IMR-90 (cell line): ENCODE data around the gene OTOGL. TPM values are rescaled to one million over a fixed set of nuclear protein-coding genes. Genes with fewer than 3 reads are reported as not detected.

Source experiments
- ATAC-seq: fragments of 200-7000 bp; cut with Tn5 transposase; 2 replicates; pipeline ENCODE4 v1.9.1; 2020; ENCODE audit warnings: low read depth, mild to moderate bottlenecking, moderate library complexity
- BruUV-seq: library from RNA; stranded (reverse); fragments of 400-500 nt; replicated peaks from 2 replicates; lab custom pipeline; 2021; lab: Mats Ljungman, UMichigan
- CTCF ChIA-PET: fragments of 300-600 bp; formaldehyde crosslinking; extraction: SDS; loops from one replicate; lab custom pipeline; 2021; ENCODE audit warnings: antibody characterized with exemption; lab: Yijun Ruan, JAX
- POLR2A ChIA-PET: fragments of 300-600 bp; sonication (Branson Sonifier 250); formaldehyde crosslinking; loops from one replicate; lab custom pipeline; 2022; ENCODE audit warnings: antibody characterized with exemption; ENCODE audit not compliant: unreplicated experiment; lab: Charles Lee
- DNase-seq: peaks from one replicate; pipeline ENCODE4 v3.0.0; 2013
- H2AFZ ChIP-seq: replicated peaks from 2 replicates; pipeline ENCODE3; 2013; ENCODE audit warnings: low read length, mild to moderate bottlenecking; ENCODE audit not compliant: poor library complexity
- H2AK5ac ChIP-seq: 2 replicates; pipeline ENCODE4 v1.6.1; 2013; ENCODE audit warnings: low read depth, low read length, inconsistent platforms
- H2AK9ac ChIP-seq: replicated peaks from 2 replicates; pipeline ENCODE3; 2013; ENCODE audit warnings: mild to moderate bottlenecking, low read depth, low read length, moderate library complexity; ENCODE audit not compliant: poor library complexity
- H2BK120ac ChIP-seq: 2 replicates; pipeline ENCODE4 v1.6.1; 2013; ENCODE audit warnings: low read depth, low read length, inconsistent platforms
- H2BK15ac ChIP-seq: 3 replicates; pipeline ENCODE4 v1.6.1; 2013; ENCODE audit warnings: low read depth, low read length, inconsistent platforms
- H2BK20ac ChIP-seq: 2 replicates; pipeline ENCODE4 v1.6.1; 2013; ENCODE audit warnings: low read depth, mild to moderate bottlenecking, inconsistent platforms, low read length, moderate library complexity
- H2BK5ac ChIP-seq: 2 replicates; pipeline ENCODE4 v1.6.1; 2013; ENCODE audit warnings: mild to moderate bottlenecking, low read depth, low read length, inconsistent platforms; ENCODE audit not compliant: poor library complexity, severe bottlenecking
- H3K14ac ChIP-seq: replicated peaks from 2 replicates; pipeline ENCODE4 v1.6.1; 2013; ENCODE audit warnings: low read depth, low read length, inconsistent platforms
- H3K18ac ChIP-seq: 2 replicates; pipeline ENCODE4 v1.6.1; 2013; ENCODE audit warnings: low read depth, low read length, control low read depth
- H3K23ac ChIP-seq: 2 replicates; pipeline ENCODE4 v1.6.1; 2013; ENCODE audit warnings: low read depth, low read length, inconsistent platforms
- H3K27ac ChIP-seq: 2 replicates; pipeline ENCODE4 v1.5.1; 2013; ENCODE audit warnings: mild to moderate bottlenecking, control low read depth, low read length; ENCODE audit not compliant: insufficient read depth
- H3K27me3 ChIP-seq: 2 replicates; pipeline ENCODE4 v1.6.1; 2013; ENCODE audit warnings: low read length; ENCODE audit not compliant: control insufficient read depth, insufficient read depth
- H3K36me3 ChIP-seq: 2 replicates; pipeline ENCODE4 v1.6.1; 2013; ENCODE audit warnings: low read length, mixed read lengths; ENCODE audit not compliant: control insufficient read depth, insufficient read depth
- H3K4ac ChIP-seq: 2 replicates; pipeline ENCODE4 v1.6.1; 2013; ENCODE audit warnings: low read depth, low read length, inconsistent platforms
- H3K4me1 ChIP-seq: 2 replicates; pipeline ENCODE4 v1.6.1; 2013; ENCODE audit warnings: low read length, mixed read lengths; ENCODE audit not compliant: control insufficient read depth, insufficient read depth
- H3K4me2 ChIP-seq: 2 replicates; pipeline ENCODE4 v1.6.1; 2013; ENCODE audit warnings: low read depth, mild to moderate bottlenecking, control low read depth, low read length, moderate library complexity
- H3K4me3 ChIP-seq: 2 replicates; pipeline ENCODE4 v1.5.1; 2013; ENCODE audit warnings: low read depth, mild to moderate bottlenecking, control low read depth, low read length, moderate library complexity; ENCODE audit not compliant: insufficient read depth
- H3K56ac ChIP-seq: 2 replicates; pipeline ENCODE4 v1.6.1; 2013; ENCODE audit warnings: low read length, inconsistent platforms; ENCODE audit not compliant: insufficient read depth; ENCODE audit errors: extremely low read depth
- H3K79me1 ChIP-seq, 2 experiments: 2 replicates each; pipeline ENCODE4 v1.6.1; 2013; ENCODE audit warnings: low read length in 2 of 2, inconsistent platforms in 1 of 2, low read depth in 1 of 2
- H3K9ac ChIP-seq: 2 replicates; pipeline ENCODE4 v1.6.1; 2013; ENCODE audit warnings: low read depth, low read length, control low read depth
- H3K9me1 ChIP-seq: 2 replicates; pipeline ENCODE4 v1.6.1; 2013; ENCODE audit warnings: low read length, inconsistent platforms; ENCODE audit not compliant: insufficient read depth
- H3K9me3 ChIP-seq: 2 replicates; pipeline ENCODE4 v1.6.1; 2013; ENCODE audit warnings: low read length; ENCODE audit not compliant: control insufficient read depth, insufficient read depth
- H4K20me1 ChIP-seq: 2 replicates; pipeline ENCODE4 v1.6.1; 2013; ENCODE audit warnings: low read length, inconsistent platforms; ENCODE audit not compliant: insufficient read depth
- H4K5ac ChIP-seq: 2 replicates; pipeline ENCODE4 v1.6.1; 2013; ENCODE audit warnings: mild to moderate bottlenecking, low read depth, low read length, control low read depth
- H4K8ac ChIP-seq, 2 experiments: 2 replicates each; pipeline ENCODE4 v1.6.1; 2013; ENCODE audit warnings: low read depth in 2 of 2, low read length in 2 of 2, control low read depth in 1 of 2, inconsistent platforms in 1 of 2
- H4K91ac ChIP-seq: 2 replicates; pipeline ENCODE4 v1.6.1; 2013; ENCODE audit warnings: low read depth, low read length, inconsistent platforms; ENCODE audit not compliant: insufficient read depth
- BHLHE40 ChIP-seq: fragments of 150-350 bp; IDR thresholded peaks from 2 replicates; pipeline ENCODE4 v1.6.1; 2016; ENCODE audit warnings: mild to moderate bottlenecking, low read depth, low read length
- CEBPB ChIP-seq: IDR thresholded peaks from 2 replicates; pipeline ENCODE4 v1.6.1; 2012; ENCODE audit warnings: low read depth, low read length, improper control_type of control experiment
- CHD1 ChIP-seq: IDR thresholded peaks from 2 replicates; pipeline ENCODE4 v1.6.1; 2012; ENCODE audit warnings: low read depth, low read length, improper control_type of control experiment
- FOS ChIP-seq: fragments of 150-350 bp; IDR thresholded peaks from 2 replicates; pipeline ENCODE4 v1.6.1; 2016; ENCODE audit warnings: low read depth, low read length
- MAFK ChIP-seq: IDR thresholded peaks from 2 replicates; pipeline ENCODE4 v1.6.1; 2012; ENCODE audit warnings: low read depth, low read length, improper control_type of control experiment
- MXI1 ChIP-seq: IDR thresholded peaks from 2 replicates; pipeline ENCODE4 v1.6.1; 2012; ENCODE audit warnings: low read depth, mild to moderate bottlenecking, low read length, moderate library complexity, borderline replicate concordance
- NFE2L2 ChIP-seq: fragments of 150-350 bp; IDR thresholded peaks from 2 replicates; pipeline ENCODE4 v1.6.1; 2016; ENCODE audit warnings: low read depth, mild to moderate bottlenecking, low read length
- POLR2A ChIP-seq: IDR thresholded peaks from 2 replicates; pipeline ENCODE4 v1.6.1; 2012; ENCODE audit warnings: mild to moderate bottlenecking, low read depth, low read length
- RAD21 ChIP-seq: IDR thresholded peaks from 2 replicates; pipeline ENCODE4 v1.6.1; 2012; ENCODE audit warnings: low read length, improper control_type of control experiment
- RCOR1 ChIP-seq: IDR thresholded peaks from 2 replicates; pipeline ENCODE4 v1.6.1; 2012; ENCODE audit warnings: mild to moderate bottlenecking, low read length, improper control_type of control experiment; ENCODE audit not compliant: insufficient replicate concordance
- SMC3 ChIP-seq: fragments of 150-350 bp; IDR thresholded peaks from 2 replicates; pipeline ENCODE4 v1.6.1; 2016; ENCODE audit warnings: low read depth, mild to moderate bottlenecking, antibody characterized with exemption, low read length, moderate library complexity
- WGBS, 2 experiments: methylation state at CpG; one replicate each; pipeline versions ENCODE4 v1.1.5 to v1.1.7; 2013; ENCODE audit warnings: missing lambda C conversion rate in 2 of 2; ENCODE audit not compliant: insufficient read length in 1 of 2; ENCODE audit errors: extremely low coverage in 2 of 2; 5-methylcytosine and 5-hydroxymethylcytosine counted together
- dilution Hi-C: fragments of 300-500 bp; cut with HindIII; formaldehyde crosslinking; loops from one replicate; pipeline ENCODE4 v1.14.3; 2018; ENCODE audit warnings: low sequenced_read_pairs; ENCODE audit not compliant: unreplicated experiment
- in situ Hi-C: fragments of 300-500 bp; cut with MboI; formaldehyde crosslinking; loops from 3 replicates; pipeline ENCODE4 v1.14.3; 2019; ENCODE audit warnings: low sequenced_read_pairs, inconsistent platforms, mixed read lengths
- intact Hi-C: fragments of 100-400 bp; cut with micrococcal nuclease; formaldehyde crosslinking; loops from 2 replicates; pipeline ENCODE4 v1.10.0; 2022
- polyA plus RNA-seq, 3 experiments: library from polyadenylated mRNA; depleted of rRNA; stranded (reverse); fragments of >200 nt; gene quantifications; 2 replicates each; pipeline ENCODE4 v1.2.3, GENCODE V29; 2012; ENCODE audit warnings: low replicate concordance in 1 of 3
- total RNA-seq: library from RNA; depleted of rRNA; stranded (reverse); fragments of >200 nt; gene quantifications from 2 replicates; pipeline ENCODE4 v1.2.3, GENCODE V29; 2012
- TF ChIP-seq, protein P1 (sequence below): fragments of 150-350 bp; IDR thresholded peaks from 2 replicates; pipeline ENCODE4 v1.6.1; 2016; ENCODE audit warnings: low read depth, mild to moderate bottlenecking, low read length, moderate library complexity, borderline replicate concordance

The OTOGL gene
- total and polyA plus RNA-seq, 2 of the 4 experiments (the other 2 are of a cell fraction): 0.10 to 0.18 TPM

DNA sequence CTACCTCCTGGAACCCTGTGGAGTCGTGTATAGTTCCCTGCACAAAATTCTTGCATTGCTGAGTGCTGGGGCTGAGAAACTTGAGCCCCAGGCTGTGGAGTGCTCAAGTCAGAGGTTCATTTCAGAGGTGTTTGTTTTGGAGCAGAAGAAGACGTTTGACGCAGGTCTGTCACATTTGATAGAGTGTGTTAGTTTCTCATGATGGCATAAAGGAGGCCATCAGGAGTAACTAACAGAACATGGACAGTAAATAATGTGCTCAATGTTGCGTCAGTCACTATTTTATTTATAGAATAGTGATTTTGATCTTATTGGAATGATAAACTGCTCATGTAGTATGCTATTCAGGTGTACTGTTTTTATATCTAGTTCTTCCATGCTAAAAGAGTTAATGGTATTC lies 44.2 kb downstream of the OTOGL start:
- Histone ChIP-seq H3K4me3 (no peak overlapping the region), H3K9ac (no peak overlapping the region), H4K8ac (no peak overlapping the region), H4K5ac (no peak overlapping the region), H2BK5ac (no peak overlapping the region), H3K14ac (no peak overlapping the region), H2BK20ac (no peak overlapping the region), H2BK15ac (no peak overlapping the region), H2AK5ac (no peak overlapping the region), H2AFZ (no peak overlapping the region), H4K91ac (no peak overlapping the region), H3K36me3 (no peaks in the 10 kb centered on the region), H3K9me1 (no peaks in the 10 kb centered on the region), H2BK120ac (no peak overlapping the region), H3K79me1 (no peaks in the 10 kb centered on the region), H3K27me3 (peaks cover 2% of the 10 kb centered on the region; the same call in 1 of the 2 replicates), H3K4me2 (no peak overlapping the region), H3K23ac (no peak overlapping the region), H3K18ac (no peak overlapping the region), H3K27ac (no peak overlapping the region), H3K4me1 (no peaks in the 10 kb centered on the region), H4K20me1 (no peaks in the 10 kb centered on the region), H2AK9ac (no peak overlapping the region), H3K9me3 (no peaks in the 10 kb centered on the region), H3K4ac (no peak overlapping the region), H3K56ac (no peak overlapping the region)
- in situ Hi-C loops (no loop called here), intact Hi-C loops (no loop called here), dilution Hi-C loops (no loop called here)
- CTCF ChIA-PET: no interaction called here
- ATAC-seq (no peak), DNase-seq (no peak)
- no TSS peak for BruUV-seq
- WGBS, 2 experiments: no CpG with 5 or more reads among the region's 4 CpGs
- POLR2A ChIA-PET: no interaction called here
- TF ChIP-seq RCOR1 (no peak), BHLHE40 (no peak), MXI1 (no peak), FOS (no peak), SMC3 (no peak), MAFK (no peak), CEBPB (no peak), NFE2L2 (no peak), CHD1 (no peak), RAD21 (no peak), POLR2A (no peak)
- TF ChIP-seq, protein P1, sequence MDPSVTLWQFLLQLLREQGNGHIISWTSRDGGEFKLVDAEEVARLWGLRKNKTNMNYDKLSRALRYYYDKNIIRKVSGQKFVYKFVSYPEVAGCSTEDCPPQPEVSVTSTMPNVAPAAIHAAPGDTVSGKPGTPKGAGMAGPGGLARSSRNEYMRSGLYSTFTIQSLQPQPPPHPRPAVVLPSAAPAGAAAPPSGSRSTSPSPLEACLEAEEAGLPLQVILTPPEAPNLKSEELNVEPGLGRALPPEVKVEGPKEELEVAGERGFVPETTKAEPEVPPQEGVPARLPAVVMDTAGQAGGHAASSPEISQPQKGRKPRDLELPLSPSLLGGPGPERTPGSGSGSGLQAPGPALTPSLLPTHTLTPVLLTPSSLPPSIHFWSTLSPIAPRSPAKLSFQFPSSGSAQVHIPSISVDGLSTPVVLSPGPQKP: no peak
